ENCODE results near the gene ZBTB9.
A peak's percentile ranks its signal among the peaks of the same experiment; 100 is the strongest.

Gene ZBTB9, protein sequence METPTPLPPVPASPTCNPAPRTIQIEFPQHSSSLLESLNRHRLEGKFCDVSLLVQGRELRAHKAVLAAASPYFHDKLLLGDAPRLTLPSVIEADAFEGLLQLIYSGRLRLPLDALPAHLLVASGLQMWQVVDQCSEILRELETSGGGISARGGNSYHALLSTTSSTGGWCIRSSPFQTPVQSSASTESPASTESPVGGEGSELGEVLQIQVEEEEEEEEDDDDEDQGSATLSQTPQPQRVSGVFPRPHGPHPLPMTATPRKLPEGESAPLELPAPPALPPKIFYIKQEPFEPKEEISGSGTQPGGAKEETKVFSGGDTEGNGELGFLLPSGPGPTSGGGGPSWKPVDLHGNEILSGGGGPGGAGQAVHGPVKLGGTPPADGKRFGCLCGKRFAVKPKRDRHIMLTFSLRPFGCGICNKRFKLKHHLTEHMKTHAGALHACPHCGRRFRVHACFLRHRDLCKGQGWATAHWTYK

DNA sequence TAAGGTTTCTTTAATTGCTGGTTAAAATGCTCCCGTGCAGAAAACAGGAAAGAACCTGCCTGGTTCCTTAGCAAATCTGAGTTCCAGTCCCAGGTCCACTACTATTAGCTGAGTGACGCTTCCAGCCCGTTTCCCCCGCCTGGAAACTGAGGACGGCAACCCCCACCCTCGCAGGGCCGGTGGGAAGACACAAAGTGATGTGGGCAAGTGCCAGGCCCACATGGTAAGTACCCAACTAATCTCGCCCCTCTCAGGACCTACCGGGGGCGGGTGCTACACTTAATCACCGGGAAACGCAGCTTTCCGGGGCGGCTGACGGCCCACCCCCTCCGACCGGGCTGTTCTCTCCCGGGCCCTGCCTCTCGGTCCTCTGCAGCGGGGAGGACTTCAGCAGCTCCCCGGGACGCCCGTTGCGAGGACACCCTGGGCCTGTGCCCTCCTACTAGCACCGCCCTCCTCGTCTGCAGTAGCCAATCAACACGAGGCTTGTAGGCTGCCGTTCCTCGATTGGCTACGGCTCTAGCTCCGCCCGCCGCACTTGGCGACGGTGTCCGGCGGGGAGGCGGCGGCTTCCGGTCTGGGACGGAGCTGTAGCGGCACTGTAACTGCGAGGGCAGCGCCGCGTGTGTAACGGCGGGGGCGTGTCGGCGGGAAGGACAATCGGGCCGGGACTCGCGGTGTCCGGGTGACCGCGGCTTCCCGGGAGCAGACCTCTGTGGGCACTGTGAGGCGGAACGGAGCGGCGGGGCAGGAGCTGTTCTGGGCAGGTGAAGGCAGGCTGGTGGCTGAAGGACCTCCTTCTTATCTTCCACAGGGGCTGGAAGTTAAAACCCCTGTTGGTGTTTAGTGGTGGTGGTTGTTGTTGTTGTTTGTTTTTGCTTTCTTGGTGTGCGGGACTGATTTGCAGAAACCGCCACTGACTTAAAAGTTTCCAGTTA, at the start of gene ZBTB9:
ZBTB9 (plus strand) TSS at position 568 of the 938 bp plus-strand sequence. CDS start 525 bp downstream, outside the sequence.
- DNase-seq, result peak; percentile 96

DNA sequence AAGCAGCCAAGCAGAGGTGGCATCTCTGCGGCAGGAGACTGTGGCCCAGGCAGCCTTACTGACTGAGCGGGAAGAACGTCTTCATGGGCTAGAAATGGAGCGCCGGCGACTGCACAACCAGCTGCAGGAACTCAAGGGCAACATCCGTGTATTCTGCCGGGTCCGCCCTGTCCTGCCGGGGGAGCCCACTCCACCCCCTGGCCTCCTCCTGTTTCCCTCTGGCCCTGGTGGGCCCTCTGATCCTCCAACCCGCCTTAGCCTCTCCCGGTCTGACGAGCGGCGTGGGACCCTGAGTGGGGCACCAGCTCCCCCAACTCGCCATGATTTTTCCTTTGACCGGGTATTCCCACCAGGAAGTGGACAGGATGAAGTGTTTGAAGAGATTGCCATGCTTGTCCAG, 49.5 kb upstream of the ZBTB9 start:
- no peak for DNase-seq

DNA sequence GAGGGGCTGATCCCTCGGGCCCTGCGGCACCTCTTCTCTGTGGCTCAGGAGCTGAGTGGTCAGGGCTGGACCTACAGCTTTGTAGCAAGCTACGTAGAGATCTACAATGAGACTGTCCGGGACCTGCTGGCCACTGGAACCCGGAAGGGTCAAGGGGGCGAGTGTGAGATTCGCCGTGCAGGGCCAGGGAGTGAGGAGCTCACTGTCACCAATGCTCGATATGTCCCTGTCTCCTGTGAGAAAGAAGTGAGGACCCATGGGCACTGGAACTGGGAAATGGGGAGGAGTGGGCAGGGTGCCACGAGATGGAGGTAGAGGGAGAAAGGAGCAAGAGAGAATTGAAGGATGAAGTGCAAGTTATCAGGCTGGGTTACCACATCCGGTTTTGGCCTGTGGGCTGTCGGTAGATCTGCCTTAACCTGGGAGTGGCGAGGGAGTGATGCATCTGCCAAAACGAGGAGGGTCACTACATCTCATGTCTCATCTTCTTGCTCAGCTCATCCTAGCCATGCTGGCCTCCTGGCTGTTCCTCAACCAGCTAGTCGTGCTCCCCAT, 48.9 kb upstream of the ZBTB9 start:
- no peak for DNase-seq

DNA sequence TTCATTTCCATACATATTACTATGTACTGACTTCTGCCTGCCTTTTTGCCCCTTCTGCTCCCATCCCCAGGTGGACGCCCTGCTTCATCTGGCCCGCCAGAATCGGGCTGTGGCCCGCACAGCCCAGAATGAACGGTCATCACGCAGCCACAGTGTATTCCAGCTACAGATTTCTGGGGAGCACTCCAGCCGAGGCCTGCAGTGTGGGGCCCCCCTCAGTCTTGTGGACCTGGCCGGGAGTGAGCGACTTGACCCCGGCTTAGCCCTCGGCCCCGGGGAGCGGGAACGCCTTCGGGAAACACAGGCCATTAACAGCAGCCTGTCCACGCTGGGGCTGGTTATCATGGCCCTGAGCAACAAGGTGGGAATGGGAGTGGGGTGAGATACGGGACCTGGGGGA, 48.2 kb upstream of the ZBTB9 start:
- DNase-seq, result no peak

DNA sequence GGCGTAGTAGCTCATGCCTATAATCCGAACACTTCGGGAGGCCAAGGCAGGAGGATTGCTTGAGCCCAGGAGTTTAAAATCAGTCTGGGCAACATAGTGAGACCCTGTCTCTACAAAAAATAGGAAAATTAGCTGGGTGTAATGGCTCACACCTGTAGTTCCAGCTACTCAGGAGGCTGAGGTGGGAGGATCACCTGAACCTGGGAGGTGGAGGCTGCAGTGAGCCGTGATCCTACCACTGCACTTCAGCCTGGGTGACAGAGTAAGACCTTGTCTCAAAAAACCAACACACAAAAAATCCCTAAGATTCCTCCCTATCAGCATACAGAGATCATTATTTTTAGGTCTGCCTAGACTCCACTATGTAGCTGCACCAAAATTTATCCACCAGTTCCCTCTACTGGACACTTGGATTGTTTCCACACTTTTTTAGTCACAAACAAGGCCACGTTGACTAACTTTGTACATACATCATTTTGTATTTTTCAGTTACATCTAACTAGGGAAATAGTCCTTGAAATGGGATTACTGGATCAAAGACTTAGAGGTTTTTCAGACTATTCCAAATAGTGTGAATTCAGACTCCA, 47.2 kb upstream of the ZBTB9 start:
- DNase-seq, result no peak

DNA sequence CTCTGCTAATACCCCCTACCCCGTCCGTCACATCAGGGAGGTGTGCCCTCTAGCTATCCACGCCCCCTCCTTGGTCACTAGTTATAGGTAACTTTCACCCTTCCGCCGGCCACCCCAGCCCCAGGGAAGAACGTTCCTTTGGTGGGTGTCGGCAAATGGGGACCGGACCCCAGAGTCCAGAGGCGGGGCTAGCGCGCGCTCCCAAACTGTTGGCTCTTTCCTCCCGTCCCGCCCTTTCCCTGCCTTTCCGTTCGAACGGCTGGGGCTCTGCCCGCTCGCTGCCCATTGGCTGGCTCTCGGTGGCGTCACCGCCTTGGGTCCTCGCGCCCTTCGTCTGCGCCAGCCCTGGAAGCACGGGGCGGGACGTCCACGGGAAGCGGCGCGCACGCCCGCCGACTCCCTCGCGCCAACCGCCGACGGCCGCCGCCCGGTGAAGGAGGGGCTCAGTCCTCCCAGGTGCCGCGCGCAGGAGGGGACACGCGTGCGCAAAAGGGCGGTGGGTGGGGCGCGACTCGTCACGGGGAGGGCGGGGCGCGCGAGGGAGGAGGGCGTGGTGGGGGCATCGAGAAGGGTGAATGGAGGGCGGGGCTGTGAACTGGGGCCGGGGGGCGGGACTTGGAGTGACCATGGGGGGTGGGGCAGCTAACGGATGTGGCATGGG, 44.2 kb upstream of the ZBTB9 start:
- peak; percentile 100 for DNase-seq

DNA sequence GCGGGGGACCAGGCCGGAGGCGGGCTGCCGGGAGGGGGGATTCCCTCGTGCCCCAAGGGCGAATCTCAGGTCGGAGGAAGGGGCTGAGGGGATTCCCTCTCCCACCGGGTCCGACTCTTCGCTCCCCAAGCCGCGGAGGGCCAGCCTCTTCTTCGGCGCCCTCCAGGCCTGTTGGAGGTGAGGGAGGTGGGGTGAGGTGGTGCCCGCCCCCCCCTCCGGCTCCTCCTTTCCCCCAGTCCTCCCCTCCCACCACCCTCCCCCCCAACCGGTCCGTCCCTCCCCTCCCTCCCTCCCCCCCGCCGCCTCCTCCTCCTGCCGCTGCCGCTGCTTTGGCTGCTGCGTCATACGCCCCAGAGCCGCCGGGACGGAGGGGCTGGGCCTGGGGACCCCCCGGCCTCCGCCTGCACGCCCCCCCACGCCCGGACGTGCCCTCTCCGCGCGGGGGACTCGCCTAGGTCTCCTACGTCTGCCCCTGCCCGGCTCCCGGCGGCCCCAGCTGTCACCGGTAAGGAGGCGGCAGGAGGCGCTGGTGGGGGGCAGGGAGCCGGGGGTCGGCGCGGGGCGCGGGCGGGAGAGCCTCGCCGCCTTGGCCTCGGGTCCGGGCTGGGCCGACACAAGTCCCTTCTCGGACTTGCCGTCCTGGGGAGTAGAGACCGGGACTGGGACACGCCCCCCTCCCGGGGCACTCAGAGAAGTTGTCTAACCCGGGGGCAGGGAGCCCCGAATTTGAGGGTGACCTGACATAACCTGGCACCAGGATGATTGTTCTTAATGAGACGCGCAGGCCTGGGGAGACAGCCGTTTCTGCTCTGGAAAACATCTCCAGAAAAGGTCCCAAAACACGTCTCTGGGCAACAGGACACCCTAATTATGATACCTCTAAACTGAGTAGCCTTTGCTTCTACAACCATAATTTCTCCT, 43.4 kb upstream of the ZBTB9 start, which contains the start of gene PHF1:
PHF1 (plus strand) TSS at position 304 of the 921 bp plus-strand sequence. CDS start 1,250 bp downstream, outside the sequence.
- DNase-seq, result peak; percentile 79

DNA sequence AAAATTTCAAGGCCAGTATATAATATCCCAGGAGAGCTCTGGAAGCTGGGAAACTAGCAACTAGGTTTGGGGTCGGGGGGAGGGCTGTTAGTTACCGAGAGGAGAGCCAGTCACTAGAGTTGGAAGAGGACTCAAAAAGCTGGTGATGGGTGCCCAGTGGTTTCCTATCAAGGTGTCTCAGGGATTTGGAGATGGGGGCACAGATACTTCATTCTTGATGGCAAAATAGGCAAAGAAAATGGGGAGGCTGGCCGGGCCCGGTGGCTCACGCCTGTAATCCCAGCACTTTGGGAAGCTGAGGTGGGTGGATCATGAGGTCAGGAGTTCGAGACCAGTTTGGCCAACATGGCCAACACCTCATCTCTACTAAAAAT, 42.8 kb upstream of the ZBTB9 start:
- no peak for DNase-seq

DNA sequence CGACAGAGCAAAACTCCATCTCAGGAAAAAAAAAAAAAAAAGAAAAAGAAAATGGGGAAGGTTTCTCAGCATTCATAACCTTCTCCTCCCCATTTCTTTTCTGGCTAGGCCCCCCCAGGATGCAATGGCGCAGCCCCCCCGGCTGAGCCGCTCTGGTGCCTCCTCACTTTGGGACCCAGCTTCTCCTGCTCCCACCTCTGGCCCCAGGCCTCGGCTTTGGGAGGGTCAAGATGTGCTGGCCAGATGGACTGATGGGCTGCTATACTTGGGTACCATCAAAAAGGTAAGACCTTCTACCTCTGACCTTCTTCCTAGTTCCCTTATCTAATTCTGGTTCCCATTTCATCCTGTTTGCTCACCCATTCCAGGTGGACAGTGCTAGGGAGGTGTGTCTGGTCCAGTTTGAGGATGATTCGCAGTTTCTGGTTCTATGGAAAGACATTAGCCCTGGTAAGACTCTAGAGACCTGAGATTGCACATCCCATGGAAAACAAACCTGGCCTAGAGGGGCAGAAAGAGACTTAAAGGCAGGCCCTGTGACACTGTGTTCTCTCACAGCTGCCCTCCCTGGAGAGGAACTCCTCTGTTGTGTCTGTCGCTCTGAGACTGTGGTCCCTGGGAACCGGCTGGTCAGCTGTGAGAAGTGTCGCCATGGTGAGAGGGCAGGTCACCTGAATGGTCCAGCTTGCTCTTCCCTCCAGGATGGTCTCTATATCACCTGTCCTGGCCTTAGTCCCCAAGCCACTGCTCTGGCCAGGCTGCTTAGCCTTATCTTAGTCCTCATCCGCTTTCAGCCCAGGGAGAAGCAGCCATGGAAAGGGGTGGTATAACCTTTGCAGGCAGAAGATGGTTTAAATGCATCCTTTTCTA, 42.0 kb upstream of the ZBTB9 start:
- DNase-seq, result no peak

DNA sequence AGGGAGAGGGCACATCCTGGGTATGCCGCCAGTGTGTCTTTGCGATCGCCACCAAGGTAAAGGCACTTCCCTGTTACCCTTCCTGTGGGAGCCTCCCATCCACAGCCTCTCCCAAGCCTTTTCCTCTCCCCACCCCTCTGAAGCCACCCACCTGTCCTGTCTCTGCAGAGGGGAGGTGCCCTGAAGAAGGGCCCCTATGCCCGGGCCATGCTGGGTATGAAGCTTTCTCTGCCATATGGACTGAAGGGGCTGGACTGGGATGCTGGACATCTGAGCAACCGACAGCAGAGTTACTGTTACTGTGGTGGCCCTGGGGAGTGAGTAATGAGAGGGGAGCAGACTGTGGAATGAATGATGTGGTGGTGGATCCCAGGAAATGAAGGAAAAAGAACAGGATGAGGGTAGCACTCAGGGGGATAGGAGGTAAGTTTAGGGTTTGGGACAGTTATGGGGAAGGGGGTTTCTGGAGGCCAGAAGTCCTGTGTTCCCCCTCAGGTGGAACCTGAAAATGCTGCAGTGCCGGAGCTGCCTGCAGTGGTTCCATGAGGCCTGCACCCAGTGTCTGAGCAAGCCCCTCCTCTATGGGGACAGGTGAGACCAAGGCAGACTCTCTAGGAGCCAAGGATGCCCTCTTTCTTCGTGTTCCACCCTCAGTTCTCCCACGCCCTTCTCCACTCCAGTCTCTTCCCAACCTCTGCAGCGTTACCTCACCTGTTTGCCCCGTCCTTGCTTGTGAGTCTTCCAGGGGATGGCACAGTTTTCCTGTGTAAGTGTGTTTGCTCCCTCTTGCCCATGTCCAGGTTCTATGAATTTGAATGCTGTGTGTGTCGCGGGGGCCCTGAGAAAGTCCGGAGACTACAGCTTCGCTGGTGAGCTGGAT, 40.9 kb upstream of the ZBTB9 start:
- no peak for DNase-seq

DNA sequence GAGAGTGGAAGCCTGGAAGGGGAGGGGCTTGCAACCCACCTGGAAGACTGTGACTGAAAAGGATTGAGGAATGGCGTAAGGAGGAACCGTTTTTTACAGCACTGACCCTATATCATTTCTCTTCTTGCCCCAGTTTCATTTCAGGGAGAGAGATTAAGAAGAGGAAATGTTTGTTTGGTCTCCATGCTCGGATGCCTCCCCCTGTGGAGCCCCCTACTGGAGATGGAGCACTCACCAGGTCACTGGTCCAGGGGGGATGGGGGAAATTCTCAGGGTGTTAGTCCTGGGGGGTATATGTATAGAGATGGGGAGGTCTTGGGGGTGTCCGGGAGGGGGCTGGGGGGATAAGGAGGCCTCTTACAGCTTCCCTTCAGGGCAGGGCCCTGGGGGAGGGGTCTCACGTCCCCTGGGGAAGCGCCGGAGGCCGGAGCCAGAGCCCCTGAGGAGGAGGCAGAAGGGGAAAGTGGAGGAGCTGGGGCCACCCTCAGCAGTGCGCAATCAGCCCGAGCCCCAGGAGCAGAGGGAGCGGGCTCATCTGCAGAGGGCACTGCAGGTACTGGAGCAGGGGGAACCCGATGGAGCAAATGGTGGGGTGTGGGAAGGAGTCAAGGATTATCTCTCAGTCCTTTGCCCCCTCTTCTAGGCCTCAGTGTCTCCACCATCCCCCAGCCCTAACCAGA, 39.6 kb upstream of the ZBTB9 start:
- DNase-seq, result no peak

DNA sequence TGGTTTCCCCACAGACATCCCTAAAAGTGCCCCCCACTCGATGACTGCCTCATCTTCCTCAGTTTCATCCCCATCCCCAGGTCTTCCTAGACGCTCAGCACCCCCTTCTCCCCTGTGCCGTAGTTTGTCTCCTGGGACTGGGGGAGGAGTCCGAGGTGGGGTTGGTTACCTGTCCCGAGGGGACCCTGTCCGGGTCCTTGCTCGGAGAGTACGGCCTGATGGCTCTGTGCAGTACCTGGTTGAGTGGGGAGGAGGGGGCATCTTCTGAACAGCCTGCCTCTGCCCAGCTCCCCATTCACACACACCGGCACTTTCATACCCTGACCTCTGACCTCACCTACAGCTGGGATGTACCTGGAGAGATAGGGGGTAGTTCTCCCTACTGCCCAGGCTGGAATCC, 38.5 kb upstream of the ZBTB9 start:
- no peak for DNase-seq

DNA sequence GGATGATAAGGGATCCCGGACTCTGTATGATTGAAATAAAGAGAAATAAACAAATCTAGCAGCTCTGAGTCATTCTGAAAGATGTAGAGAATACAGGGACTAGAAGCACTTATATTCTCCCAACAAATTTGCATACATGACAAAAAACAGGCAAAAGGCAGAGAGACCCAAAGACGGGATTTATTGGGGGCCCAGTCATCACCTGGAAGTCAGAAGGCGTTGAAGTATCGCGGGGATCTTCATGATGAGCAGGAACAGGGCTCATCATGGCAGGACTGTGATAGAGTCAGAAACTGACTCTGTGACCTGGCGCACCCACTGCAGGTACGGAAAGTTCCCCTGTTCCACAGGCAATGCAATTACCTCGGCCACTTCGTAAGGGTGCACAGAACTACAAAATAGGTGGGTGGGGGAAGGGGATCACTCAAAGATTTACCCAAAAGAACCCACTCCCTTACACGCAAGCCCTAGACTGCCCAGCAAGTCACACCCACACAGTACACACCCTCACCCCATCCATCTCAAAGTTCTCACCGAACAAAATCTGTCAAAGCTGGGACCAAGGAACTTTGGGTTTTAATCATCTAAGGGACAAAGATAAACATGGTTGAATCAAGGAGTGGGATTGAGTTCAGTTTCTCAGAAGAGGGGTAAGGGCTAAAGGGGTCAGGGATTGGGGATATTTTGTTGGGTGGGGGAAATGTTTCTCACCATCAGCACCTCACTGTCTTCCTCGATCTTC, 37.8 kb upstream of the ZBTB9 start:
- no peak for DNase-seq

DNA sequence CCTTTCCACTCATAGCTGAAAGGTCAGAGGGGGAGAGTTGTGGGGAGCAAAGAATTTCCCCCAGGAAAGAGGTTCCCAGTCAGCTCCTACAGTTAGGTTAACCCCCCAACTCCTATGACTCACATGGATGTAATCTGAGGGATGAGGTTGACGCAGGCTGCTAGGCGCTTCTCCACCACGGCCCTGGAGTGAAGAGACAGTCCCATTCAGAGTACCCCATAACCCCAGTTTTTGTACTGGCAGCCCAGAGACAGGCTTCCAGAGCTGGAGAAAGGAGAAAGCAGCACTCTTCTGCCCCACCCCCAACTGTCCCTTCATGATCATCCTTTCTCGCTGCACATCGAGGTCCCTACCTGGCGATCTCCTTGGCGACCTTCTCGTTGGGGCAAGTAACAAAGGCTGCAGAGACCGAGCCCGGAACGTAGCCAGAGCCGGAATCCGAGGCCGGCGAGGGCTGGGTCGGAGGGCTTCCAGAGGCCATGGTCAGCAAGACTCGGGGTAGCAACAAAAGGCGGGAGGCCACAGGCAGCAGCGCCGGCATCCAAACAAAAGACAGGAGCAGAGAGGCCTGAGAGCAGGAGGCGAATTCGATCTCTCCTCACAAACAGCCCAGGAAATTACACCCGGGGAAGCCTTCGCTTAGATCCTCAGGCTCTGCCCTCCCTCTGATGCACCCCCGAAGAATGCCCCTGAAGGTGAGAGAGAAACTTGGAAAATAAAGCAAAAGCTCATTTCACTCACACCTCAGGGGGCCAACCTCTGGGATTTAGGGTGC, 37.1 kb upstream of the ZBTB9 start:
- DNase-seq, result no peak

DNA sequence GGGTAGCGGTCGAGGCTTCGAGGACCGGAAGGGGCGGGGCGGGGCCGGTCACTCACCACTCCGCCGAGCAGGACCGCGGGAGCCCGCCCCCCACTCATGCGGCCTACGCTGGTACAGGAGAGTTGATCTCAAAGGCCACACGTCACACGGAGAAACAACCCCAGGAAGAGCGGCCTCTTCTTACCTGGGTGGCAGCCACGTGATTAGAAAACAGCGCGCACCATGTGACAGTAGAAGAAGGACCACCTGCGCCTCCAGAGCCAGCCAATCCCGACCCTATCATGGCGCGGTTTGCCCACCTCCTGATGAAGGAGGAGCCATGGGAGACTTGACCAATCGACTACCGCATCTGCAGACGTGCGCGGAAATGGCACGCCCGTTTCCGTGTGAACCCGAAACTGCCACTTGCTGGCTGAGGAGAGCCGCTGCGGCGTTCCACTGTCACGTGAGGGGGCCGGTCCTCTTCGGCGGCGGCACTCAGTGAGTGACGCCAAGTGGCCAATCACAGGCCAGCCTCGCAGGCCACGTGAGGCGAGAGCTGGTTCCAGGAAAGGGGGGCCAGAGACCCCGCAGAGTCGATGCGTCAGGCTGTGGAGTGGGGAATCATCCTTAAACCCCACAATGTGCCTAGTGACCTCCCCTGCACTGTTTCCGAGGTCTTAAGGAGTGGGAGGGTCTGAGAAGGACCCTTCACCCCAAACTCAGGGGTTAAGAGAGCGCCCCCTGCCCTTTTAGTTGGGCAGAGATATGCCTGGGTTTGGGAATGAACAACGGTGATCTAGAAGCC, 36.3 kb upstream of the ZBTB9 start, which contains the start of gene CUTA:
CUTA (minus strand) TSS at position 205 of the 787 bp plus-strand sequence; CDS start at position 98, 107 bp downstream.
- peak; percentile 99 for DNase-seq
